NOMO-1 (cell line): ENCODE results near the gene ZNF816.
"Not testable (repeated sequence)": the region's sequence is repeated elsewhere in the genome, so short reads cannot be mapped to it uniquely, and the experiment has no call there.

Experiments
- DNase-seq, 2 experiments: peaks; one replicate each; lab custom pipeline; 2025; ENCODE audit not compliant: unreplicated experiment in 2 of 2; lab: John Stamatoyannopoulos, UW

ZNF816 gene

GRCh38 chr19:52961981-52962380 is 700 bp downstream of the ZNF816 start:
- DNase-seq: no peak

- no peak for DNase-seq
Measured at GRCh38 chr19:52959613-52960295, 2.9 kb downstream of the ZNF816 start.

- DNase-seq: no peak
Measured at GRCh38 chr19:52957591-52957990, 5.1 kb downstream of the ZNF816 start.

GRCh38 chr19:52956917-52957316 is 5.8 kb downstream of the ZNF816 start:
- no peak for DNase-seq

- no peak for DNase-seq
Measured at GRCh38 chr19:52949422-52949821, 13.3 kb downstream of the ZNF816 start.

GRCh38 chr19:52948025-52948770 is 14.5 kb downstream of the ZNF816 start:
- no peak for DNase-seq

- no peak for DNase-seq
Measured at GRCh38 chr19:52946322-52947310, 16.1 kb downstream of the ZNF816 start.

- no peak for DNase-seq
Measured at GRCh38 chr19:52945652-52946321, 16.9 kb downstream of the ZNF816 start.

GRCh38 chr19:52944703-52945493 is 17.8 kb downstream of the ZNF816 start:
- DNase-seq: not testable (repeated sequence)

- no peak for DNase-seq
Measured at GRCh38 chr19:52943884-52944643, 18.6 kb downstream of the ZNF816 start.

GRCh38 chr19:52943134-52943883 is 19.4 kb downstream of the ZNF816 start:
- DNase-seq: no peak

GRCh38 chr19:52942386-52943133 is 20.1 kb downstream of the ZNF816 start:
- peak; percentile 75 to 77 for DNase-seq

- no peak for DNase-seq
Measured at GRCh38 chr19:52941941-52942385, 20.7 kb downstream of the ZNF816 start.

GRCh38 chr19:52941523-52941922 is 21.2 kb downstream of the ZNF816 start:
- not testable (repeated sequence) for DNase-seq

GRCh38 chr19:52940905-52941304 is 21.8 kb downstream of the ZNF816 start:
- DNase-seq: not testable (repeated sequence)

- DNase-seq: no peak
Measured at GRCh38 chr19:52938761-52939160, 23.9 kb downstream of the ZNF816 start.

- DNase-seq: no peak
Measured at GRCh38 chr19:52936954-52937325, 25.7 kb downstream of the ZNF816 start.
